GM21529 (cell line): Measurements from ENCODE around the gene AASDHPPT.
"Not testable (repeated sequence)": the region's sequence is repeated elsewhere in the genome, so short reads cannot be mapped to it uniquely, and the experiment has no call there.

ENCODE experiments used
- ATAC-seq: cut with Tn5 transposase; IDR thresholded peaks from one replicate; pipeline ENCODE4 v1.9.1; 2021; ENCODE audit not compliant: unreplicated experiment

AASDHPPT gene, protein sequence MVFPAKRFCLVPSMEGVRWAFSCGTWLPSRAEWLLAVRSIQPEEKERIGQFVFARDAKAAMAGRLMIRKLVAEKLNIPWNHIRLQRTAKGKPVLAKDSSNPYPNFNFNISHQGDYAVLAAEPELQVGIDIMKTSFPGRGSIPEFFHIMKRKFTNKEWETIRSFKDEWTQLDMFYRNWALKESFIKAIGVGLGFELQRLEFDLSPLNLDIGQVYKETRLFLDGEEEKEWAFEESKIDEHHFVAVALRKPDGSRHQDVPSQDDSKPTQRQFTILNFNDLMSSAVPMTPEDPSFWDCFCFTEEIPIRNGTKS

DNA sequence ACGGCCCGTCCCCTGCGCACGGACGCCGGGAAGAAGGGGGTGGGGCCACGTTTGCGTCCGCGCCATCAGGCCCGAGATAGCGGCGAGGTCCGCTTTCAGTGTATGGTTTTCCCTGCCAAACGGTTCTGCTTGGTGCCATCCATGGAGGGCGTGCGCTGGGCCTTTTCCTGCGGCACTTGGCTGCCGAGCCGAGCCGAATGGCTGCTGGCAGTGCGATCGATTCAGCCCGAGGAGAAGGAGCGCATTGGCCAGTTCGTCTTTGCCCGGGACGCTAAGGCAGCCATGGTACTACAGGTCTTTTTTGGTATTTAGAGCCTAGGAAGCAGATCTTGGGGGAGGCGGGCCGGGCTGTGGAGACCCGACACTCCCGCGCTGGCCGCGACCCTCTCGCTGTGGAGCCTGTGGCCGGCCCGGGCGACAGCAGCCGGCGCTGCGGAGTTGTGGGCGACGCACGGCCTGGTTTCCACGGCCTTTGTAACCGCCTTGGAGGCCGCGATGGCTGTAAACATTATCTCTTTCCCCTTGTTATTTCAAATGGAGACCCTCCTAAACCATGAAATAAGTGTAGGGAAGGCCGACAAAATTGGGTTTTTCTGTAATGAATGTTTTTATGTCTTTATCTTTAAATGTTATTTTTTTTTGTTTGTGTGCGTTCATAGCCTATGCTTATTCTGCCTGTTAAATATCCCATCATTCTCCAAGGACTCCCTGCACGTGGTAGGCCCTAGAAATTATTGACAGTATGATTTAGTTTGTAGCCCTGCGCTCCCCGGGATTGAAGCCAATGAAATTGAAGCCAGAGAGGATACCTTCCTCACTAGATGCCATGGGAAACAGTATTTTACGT, at the start of gene AASDHPPT:
TSS of gene AASDHPPT (plus strand) at position 54 of the 847 bp plus-strand sequence. CDS start at position 103, 49 bp downstream.
- peak; percentile 18 for ATAC-seq

DNA sequence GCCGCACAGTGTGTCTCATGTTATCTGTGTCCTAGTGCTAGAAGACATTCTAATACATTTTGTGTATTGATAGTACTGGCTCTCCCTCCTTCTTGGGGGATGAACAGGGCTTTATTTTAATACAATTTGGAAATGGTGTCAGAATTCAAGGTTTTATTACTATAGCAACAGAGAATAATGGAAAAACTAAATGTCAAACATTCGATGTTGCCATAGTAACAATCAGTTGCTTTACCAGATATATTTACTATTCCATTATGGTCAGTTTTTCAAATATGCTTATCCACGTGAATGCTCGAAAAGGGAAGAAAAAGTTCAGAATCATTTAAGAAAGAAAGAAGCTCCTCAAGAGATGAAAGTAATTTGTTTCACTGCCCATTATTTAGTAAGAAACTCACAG, 46.9 kb upstream of the AASDHPPT start:
- no peak for ATAC-seq

DNA sequence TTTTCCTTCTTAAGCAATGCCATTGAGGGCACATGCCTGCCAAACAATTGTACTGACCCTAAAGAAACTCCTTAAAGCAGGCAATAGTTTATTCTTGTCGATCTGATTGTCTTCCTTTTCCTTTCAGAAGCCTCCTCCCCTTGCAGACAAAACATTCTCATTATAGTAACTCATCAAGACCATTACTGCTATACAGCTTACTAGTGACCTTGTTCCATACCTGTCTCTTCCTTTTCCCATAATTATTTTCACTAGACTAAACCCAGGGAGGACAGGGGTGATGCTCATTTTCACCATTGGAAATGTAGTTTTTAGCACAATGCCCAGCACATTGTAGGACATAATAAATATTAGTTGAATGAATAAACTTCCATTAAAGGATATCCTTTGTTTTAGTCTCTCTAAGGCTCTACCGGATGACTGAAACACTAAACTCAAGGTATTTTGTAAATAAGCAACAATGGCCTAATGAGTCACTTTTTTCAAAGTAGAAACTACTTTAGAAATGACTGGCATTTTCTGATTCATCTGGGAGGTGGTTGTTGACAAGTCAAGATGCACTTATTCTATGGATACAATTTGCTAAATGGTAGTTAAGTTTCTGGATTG, 46.2 kb upstream of the AASDHPPT start:
- no peak for ATAC-seq

DNA sequence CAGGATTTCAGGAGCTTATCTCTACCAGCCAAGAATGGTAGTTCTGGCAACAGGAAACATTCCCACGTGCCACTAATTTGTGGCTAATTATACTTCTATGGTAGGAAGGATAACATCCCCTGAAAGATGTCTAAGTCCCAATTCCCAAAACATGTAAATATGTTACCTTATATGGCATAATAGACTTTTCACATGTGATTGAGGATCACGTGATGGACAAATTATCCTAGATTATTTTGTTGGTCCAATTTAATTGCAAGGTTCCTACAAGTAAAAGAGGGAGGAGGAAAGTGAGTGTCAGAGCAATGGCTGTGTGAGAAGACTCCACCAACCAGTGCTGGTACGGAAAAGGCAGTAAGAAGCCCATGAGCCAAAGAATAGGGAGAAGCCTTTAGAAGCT, 45.5 kb upstream of the AASDHPPT start:
- no peak for ATAC-seq

DNA sequence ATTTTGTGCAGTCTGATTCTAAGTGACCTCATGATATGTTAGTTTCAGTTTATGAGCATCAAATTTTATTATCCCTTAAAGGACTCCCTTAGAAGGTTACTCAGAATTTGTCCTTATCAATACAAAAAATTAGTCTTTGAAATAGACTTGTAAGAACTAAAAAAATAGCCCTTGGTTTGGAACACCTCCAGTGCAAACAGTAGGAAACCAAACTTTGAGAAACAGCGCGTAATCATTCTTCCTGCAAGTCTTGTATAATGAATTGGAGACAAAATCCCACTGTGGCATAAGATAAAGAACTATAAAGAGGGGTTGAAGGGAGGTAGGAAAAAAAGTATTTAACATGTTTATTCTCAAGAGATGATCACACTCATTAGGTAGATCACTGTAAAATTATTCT, 44.6 kb upstream of the AASDHPPT start:
- no peak for ATAC-seq

DNA sequence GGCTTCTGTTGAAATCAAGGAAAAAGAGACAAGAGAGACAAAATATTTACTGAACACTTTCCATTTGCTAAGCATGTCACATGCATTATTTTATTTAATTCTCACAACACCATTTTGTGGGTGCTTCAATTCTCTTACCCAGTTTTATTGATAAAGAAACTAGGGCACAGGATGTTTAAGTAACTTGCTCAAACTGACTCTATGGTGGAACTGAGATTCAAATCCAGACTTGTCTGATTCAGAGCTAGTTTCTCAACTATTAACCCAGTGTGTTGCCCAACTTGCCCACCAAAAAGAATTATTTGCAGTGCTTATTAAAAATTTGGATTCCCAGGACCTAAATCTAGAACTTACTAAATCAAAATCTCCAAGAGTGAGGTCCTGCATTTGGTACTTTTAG, 33.9 kb upstream of the AASDHPPT start:
- ATAC-seq = no peak

DNA sequence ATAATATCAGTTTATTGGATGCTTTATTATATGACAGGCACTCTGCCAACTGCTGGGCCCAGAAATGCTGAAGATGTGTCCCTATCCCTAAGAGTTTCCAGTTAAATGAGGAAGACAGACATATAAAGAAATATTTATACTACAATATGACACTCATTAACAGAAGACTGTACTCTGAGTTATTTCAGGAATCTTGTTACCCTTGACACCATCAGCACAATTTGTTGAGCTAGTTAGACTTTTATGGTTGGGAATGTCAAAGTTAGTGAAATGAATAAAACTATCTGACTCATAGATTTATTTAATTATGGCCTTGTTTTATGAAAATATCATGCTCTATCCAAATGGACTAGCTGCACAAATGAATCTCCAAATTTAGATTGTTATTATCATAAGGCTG, 29.8 kb upstream of the AASDHPPT start:
- ATAC-seq = no peak

DNA sequence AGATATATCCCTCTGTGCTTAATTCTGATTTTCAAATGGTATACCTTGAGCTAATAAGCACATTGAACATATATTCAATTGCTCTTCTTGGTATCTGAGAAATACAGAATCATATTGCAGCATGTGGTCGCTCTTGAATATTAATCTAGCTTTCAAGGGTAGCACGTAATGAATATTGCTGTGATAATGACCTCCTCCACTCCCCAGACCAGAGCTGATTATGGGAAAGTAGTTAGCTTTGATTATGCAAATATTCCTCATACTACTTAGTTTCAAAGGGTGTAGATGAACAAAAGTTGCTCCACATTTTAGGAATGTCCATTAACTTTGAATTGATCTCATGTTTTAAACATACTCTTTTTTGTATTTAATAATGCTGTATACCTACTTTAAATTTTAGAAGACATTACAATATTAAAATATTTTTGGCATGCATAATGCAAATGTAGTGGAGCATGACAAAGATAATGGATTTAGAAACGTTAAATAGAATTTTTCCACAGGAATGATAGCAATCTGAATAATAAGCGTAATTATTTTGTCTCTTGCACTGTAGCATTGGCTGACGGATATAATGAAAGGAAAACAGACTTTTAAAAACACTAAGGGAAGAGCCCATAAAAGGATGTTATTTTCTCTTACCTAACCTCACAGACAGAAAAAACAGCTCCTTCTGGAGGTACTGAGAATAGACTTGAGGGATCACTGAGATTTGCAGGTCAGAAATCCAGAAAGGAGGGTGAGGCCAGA, 27.6 kb upstream of the AASDHPPT start:
- ATAC-seq = no peak

DNA sequence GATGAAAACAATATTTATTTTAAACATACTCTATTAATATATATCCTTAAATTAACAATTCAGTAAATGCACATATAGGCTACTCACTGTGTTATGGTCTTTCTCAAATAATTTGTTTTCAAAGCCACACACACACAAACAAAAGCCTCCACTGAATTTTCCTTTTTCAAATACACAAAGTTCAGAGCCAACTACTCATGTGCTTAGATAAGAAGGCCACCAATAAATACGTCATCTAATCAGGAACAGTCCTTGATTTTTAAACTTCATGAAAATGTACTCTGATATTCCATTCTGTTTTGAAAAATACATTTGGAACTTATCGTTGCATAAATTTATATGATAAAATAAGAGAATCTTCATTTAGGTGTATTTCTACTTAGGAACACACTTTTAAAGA, 26.4 kb upstream of the AASDHPPT start:
- ATAC-seq = no peak

DNA sequence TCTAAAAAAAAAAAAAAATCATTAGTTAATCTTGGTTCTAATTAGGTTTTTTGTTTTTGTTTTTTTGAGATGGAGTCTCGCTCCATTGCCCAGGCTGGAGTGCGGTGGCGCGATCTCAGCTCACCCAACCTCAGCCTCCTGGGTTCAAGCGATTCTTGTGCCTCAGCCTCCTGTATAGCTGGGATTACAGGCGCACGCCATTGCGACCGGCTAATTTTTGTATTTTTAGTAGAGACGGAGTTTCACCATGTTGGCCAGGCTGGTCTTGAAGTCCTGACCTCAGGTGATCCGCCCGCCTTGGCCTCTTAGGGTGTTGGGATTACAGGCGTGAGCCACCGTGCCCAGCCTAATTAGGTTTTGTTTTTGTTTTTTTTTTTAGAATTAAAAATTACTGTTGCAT, 19.1 kb upstream of the AASDHPPT start:
- ATAC-seq = not testable (repeated sequence)

DNA sequence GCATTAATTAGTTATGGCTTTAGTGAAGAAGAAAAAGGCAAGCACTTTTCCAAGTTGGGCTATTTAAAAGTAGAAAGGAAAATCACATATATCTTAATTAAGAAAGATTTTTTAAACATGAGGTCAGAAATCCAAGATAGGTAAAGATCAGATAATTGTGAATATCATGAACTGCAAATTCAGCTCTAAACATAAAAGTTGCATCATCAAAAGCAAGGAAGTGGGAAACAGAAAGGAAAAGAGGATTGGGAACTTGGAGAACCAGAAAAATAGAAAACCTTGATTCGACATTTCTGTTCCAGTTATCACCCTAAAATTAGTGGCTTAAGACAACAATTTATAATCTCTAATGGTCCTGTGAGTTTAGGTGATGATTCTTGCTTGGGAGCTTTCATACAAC, 17.8 kb upstream of the AASDHPPT start:
- no peak for ATAC-seq

DNA sequence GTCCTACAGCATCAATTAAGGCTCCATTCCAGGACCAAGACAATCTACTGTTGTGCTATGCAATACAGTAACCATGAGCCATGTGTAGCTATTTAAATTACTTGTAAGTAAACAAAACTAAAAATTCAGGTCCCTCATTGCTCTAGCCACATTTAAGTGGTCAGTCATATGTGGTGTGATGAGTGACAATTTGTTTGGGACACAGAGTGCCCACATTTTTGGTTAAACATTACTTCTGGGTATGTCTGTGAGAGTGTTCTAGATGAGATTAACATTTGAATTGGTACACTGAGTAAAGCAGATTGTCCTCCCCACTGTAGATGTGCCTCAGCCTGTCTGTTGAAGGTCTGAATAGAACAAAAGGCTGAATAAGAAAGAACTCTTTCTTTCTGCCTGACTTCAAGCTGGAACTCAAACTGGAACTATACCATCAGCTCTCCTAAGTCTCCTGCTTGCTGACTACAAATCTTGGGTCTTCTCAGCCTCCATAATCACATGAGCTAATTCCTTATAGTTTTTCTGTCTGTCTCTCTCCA, 16.1 kb upstream of the AASDHPPT start:
- ATAC-seq = no peak

DNA sequence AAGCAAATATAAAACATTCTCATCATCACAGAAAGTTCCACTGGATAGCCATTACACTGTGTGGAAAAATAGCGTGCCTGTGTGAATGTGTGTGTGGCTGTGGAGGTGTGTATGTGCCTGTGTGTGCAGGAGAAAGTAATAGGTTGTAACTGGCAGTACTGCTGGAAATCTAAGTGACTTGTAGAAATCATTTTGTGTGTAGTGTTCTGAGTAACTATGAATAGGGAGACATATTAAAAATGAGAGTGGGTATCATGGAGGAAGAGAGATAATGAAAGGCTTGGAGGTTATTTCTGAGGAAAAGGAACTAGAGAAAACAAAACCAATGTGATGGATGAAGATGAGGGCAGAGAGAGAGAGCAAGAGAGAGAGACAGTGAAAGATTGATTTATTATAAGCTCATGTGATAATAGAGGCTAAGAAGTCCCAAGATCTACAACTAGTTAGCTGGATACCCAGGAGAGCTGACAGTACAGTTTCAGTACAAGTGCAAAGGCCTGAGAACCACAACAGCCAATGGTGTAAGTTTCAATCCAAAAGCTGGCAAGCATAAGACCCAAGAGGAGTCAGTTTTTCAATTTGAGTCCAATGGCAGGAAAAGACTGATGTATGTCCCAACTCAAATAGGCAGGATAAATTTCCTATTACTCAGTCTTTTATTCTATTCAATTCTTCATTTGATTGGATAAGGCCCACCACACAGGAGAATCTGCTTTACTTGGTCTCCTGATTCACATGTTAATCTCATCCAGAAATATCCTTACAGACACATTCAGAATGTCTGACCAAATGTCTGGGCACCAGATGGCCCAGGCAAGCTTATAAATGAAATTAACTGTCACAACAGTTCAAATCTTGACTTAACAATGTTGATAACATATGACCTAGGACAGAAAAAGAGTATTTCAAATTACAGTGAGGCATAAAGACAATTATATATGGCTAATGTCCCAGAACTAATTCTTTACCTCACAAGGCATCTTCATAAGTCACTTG, 15.2 kb upstream of the AASDHPPT start:
- peak; percentile 49 for ATAC-seq

DNA sequence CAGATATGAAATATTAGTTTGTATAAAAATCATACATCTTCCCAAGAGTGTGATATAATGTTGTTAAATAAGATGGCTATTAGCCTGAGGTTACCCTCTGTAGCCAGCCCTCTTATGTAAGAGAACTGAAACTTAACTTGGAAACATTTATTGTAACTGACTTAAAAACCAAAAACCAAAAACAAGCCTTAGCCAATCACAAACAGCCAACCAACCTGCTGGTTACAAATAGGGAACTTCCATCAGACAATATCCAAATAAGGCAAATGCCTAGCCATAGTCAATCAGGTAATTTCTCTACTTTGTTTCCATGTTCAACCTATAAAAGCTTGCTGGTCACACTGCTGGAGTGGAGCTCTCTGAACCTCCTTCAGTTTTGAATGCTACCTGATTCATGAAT, 14.5 kb upstream of the AASDHPPT start:
- ATAC-seq = peak; percentile 60

DNA sequence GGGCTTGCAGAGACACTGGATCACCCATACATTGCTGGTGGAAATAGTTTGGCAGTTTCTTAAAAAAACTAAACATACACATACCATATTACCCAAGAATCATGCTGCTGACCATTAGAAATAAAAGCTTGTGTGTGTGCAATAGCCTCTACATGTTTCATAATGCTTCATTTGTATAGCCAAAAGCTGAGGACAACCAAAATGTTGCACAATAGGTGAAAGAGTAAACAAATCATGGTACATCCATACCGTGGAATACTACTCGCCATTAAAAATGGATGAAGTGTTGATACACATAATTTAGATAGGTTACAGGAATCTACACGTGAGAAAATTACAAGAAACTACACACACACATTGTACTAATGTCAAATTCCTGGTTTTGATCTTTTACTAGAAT, 6.9 kb upstream of the AASDHPPT start:
- no peak for ATAC-seq

DNA sequence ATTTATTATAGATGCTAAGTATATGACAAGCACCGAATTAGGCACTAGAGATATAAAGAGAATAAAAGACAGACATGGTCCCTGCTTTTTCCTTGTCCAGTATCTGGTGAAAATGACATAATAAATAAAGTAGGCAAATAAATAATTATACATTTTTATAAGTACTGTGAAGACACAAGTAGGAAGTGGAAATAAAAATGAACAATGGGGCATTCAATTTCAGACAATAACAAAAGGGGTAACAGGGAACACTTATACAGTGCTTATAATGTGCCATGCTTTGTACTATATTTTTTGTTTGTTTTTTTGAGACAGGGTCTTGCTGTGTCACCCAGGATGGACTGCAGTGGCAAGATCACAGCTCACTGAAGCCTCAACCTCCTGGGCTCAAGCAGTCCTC, 4.7 kb upstream of the AASDHPPT start:
- no peak for ATAC-seq

DNA sequence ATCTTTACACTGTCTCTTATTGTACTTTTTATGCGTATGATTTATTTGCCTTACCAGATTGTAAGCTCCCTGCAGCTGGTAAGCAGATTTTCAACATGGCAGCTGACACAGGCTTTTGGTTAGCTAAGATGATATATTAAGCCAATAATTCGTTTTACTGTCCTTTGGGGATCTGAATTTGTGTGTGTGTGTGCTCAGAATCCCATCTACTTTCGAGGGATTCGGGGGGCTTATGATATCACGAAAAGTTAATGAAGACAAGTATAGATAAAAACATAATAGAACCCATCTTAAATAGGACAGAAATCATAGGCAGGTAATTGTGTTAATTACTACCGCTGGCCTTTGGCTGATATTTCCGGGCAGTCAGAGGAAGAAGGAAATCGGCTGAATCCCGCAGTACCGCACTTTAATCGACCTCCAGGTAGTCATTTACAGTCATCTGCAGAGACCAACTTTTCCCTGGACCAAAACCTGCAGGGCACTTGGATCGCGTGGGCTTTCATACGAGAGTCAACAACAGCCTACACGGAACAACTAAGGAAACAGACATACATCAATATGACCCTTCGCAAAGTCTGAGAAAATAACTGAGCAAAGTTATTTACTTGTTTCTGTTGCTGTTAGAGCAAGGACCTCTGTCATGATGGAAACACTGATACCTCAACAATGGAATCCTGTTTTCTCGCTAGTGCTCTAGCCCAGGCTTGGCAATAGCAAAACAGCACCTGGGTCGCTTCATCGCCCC, 1.1 kb upstream of the AASDHPPT start:
- no peak for ATAC-seq

DNA sequence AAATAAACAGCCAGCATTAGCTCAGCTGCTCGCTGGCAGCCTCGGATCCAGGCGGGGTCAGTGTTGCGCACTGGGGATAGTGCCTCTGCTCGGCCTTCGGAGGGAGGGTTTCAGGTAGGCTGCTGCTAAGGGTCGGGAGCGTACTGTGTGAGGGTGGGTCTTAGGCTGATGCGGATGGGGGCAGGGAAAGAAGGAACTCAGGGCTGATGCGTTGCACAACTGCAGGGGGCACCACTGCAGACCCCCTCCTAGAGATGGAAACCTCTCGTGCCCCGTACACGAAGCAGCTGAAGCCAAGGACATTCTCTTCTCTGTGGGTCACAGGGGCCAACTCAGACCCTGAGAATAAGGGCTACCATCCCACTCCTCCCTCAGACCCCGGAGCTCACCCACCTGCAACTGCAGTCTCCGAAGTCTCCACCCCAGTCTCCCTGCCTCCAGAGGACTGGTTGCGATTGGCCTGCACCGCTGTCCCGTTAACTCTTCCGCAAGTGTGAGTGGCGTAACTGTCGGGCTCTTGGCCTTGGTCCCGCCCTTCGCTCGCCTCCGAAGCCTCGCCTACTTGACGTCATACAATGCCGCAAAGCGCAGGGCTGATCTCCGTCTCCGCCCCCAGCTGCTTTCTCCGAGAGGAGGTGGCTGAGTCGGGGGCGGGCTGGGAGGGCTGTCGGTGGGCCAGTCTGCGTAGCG, 398 bp upstream of the AASDHPPT start, which contains the start of gene KBTBD3:
TSS of gene KBTBD3 (minus strand) at position 429 of the 690 bp plus-strand sequence. CDS start 18,250 bp downstream, outside the sequence.
- ATAC-seq = peak; percentile 93
